ENCODE results near the gene IFRD1. TPM values are rescaled to one million over a fixed set of nuclear protein-coding genes. Genes with fewer than 3 reads are reported as not detected.

The IFRD1 gene
- polyA plus RNA-seq, 1 experiment, result 46.9 TPM

GRCh38 chr7:112411186-112411795 is 39.0 kb upstream of the IFRD1 start:
- ChIA-PET POLR2A (no interaction called here), CTCF (interaction anchor here (0.7 to 2.7 kb wide), 11 partner anchors 8 to 658 kb away, joined by 3 to 12 read pairs (median 3); no protein-coding TSS in a partner anchor)
- Histone ChIP-seq H3K27ac (ENCODE audit: low read depth, low read length) (no peak overlapping the region), H3K4me3 (ENCODE audit: low read depth, low read length) (no peak overlapping the region), H3K27me3 (ENCODE audit: control insufficient read depth, insufficient read depth, low read length) (peaks cover 7% of the 10 kb centered on the region), H3K9me3 (ENCODE audit: control insufficient read depth, insufficient read depth, low read length) (no peaks in the 10 kb centered on the region)
- DNase-seq (ENCODE audit: low read depth, low spot score), result no peak
- peak; percentile 78 for TF ChIP-seq CTCF (IDR thresholded peaks at IDR 0.05; ENCODE audit: low read depth, low read length)

GRCh38 chr7:112414855-112415490 is 35.3 kb upstream of the IFRD1 start:
- H3K27me3 ChIP-seq (ENCODE audit: control insufficient read depth, insufficient read depth, low read length), result peaks cover 7% of the 10 kb centered on the region
- DNase-seq (ENCODE audit: low read depth, low spot score), result no peak
- H3K4me3 ChIP-seq (ENCODE audit: low read depth, low read length), result no peak overlapping the region
- ChIA-PET POLR2A (no interaction called here), CTCF (interaction anchor here (0.6 to 1.3 kb wide), 3 partner anchors 21 to 672 kb away, joined by 3 read pairs; no protein-coding TSS in a partner anchor)
- H3K9me3 ChIP-seq (ENCODE audit: control insufficient read depth, insufficient read depth, low read length), result no peaks in the 10 kb centered on the region
- peak; percentile 64 for TF ChIP-seq CTCF (IDR thresholded peaks at IDR 0.05; ENCODE audit: low read depth, low read length)
- H3K27ac ChIP-seq (ENCODE audit: low read depth, low read length), result no peak overlapping the region

GRCh38 chr7:112416127-112416526 is 34.1 kb upstream of the IFRD1 start:
- ChIA-PET CTCF (interaction anchor here (0.6 to 1.1 kb wide), 6 partner anchors 8 to 680 kb away, joined by 3 to 9 read pairs (median 4); no protein-coding TSS in a partner anchor), POLR2A (no interaction called here)
- no peak for TF ChIP-seq CTCF (IDR thresholded peaks at IDR 0.05; ENCODE audit: low read depth, low read length)
- Histone ChIP-seq H3K4me3 (ENCODE audit: low read depth, low read length) (no peak overlapping the region), H3K9me3 (ENCODE audit: control insufficient read depth, insufficient read depth, low read length) (no peaks in the 10 kb centered on the region), H3K27ac (ENCODE audit: low read depth, low read length) (no peak overlapping the region), H3K27me3 (ENCODE audit: control insufficient read depth, insufficient read depth, low read length) (peaks cover 7% of the 10 kb centered on the region)
- DNase-seq (ENCODE audit: low read depth, low spot score), result no peak

- H3K27ac ChIP-seq (ENCODE audit: low read depth, low read length), result no peak overlapping the region
- DNase-seq (ENCODE audit: low read depth, low spot score), result no peak
- no peak for TF ChIP-seq CTCF (IDR thresholded peaks at IDR 0.05; ENCODE audit: low read depth, low read length)
- CTCF ChIA-PET, result interaction anchor here (1.9 to 2.1 kb wide), 2 partner anchors 9 to 565 kb away, joined by 6 to 8 read pairs; no protein-coding TSS in a partner anchor
- no peak overlapping the region for H3K4me3 ChIP-seq (ENCODE audit: low read depth, low read length)
- no peaks in the 10 kb centered on the region for H3K9me3 ChIP-seq (ENCODE audit: control insufficient read depth, insufficient read depth, low read length)
- no peaks in the 10 kb centered on the region for H3K27me3 ChIP-seq (ENCODE audit: control insufficient read depth, insufficient read depth, low read length)
- POLR2A ChIA-PET, result interaction anchor here (0.7 to 2.0 kb wide), 3 partner anchors 31 to 489 kb away, joined by 4 to 16 read pairs (median 4); partner anchors contain the start of gene IFRD1
Observed at GRCh38 chr7:112419543-112420130, 30.6 kb upstream of the IFRD1 start.
